ENCODE results near the gene DNAH9. TPM values are rescaled to one million over a fixed set of nuclear protein-coding genes. Genes with fewer than 3 reads are reported as not detected.

Gene DNAH9
- total RNA-seq, 2 donors from 2014 or later, result not detected

DNA sequence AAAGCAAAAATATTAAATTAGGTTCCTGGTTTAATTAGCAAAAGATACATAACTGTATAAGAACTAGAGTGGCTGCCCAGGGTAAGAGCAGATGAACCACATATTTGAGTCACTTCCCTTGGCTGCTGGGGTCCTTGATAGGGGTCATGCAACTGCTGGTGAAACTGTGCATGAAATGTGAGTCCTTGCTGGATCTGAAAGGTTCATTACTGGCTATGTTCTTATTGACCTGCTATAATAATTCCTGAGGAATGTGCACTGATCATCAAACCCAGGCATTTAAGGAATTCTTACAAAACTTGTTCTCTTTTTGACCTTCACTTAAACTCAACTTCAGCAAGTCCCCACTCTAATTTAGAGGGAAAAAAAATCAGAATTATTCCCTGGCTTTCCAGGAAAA lies 215.6 kb downstream of the DNAH9 start:
- no peak for DNase-seq (ENCODE audit: low spot score)
- Histone ChIP-seq H3K9me3 (no peaks in the 10 kb centered on the region), H3K4me1 (ENCODE audit: control insufficient read depth in 1 of 2, low read depth in 2 of 2) (no peaks in the 10 kb centered on the region), H3K27me3 (replicated peaks; ENCODE audit: insufficient read depth) (no peaks in the 10 kb centered on the region), H3K36me3 (no peaks in the 10 kb centered on the region), H3K27ac (no peak overlapping the region), H3K4me3 (no peak overlapping the region)
- ATAC-seq (ENCODE audit: insufficient number of reproducible peaks, low FRiP score, low read depth), result no peak
- TF ChIP-seq, protein P1, sequence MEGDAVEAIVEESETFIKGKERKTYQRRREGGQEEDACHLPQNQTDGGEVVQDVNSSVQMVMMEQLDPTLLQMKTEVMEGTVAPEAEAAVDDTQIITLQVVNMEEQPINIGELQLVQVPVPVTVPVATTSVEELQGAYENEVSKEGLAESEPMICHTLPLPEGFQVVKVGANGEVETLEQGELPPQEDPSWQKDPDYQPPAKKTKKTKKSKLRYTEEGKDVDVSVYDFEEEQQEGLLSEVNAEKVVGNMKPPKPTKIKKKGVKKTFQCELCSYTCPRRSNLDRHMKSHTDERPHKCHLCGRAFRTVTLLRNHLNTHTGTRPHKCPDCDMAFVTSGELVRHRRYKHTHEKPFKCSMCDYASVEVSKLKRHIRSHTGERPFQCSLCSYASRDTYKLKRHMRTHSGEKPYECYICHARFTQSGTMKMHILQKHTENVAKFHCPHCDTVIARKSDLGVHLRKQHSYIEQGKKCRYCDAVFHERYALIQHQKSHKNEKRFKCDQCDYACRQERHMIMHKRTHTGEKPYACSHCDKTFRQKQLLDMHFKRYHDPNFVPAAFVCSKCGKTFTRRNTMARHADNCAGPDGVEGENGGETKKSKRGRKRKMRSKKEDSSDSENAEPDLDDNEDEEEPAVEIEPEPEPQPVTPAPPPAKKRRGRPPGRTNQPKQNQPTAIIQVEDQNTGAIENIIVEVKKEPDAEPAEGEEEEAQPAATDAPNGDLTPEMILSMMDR (IDR thresholded peaks at IDR 0.05), result no peak

DNA sequence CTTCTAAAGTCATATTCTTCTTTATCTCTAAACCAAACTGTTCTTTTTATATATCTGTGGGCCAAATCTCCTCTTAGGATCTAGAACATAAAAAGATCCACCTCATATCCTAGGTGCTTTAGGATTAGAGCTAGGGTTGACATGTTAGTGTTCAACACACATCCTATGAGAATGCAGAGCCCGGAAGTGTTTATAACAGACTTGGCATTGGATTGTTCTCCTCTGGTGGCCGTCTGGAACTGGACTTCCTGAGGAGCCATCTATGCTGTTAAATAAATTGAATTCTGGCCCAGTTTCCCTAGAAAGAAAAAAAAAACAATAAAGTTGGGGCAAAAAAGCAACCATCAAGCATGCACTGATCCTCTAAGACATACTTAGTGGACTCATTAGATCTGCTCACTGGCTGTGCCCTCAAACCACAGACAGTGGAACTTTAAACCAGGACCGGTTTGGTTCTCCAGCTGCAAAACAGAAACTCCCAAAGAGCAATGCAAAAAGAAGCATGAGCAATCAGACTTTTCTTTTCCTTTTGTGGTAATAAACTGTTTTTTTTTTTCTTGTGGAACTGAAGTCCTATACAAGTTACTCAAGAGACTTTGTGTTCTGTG lies 216.5 kb downstream of the DNAH9 start:
- no peaks in the 10 kb centered on the region for H3K27me3 ChIP-seq (replicated peaks; ENCODE audit: insufficient read depth)
- no peaks in the 10 kb centered on the region for H3K4me1 ChIP-seq (ENCODE audit: control insufficient read depth in 1 of 2, low read depth in 2 of 2)
- DNase-seq (ENCODE audit: low spot score) (no peak), ATAC-seq (ENCODE audit: insufficient number of reproducible peaks, low FRiP score, low read depth) (no peak)
- TF ChIP-seq, protein P1 (IDR thresholded peaks at IDR 0.05), result no peak
- H3K36me3 ChIP-seq, result no peaks in the 10 kb centered on the region
- no peak overlapping the region for H3K27ac ChIP-seq
- no peak overlapping the region for H3K4me3 ChIP-seq
- no peaks in the 10 kb centered on the region for H3K9me3 ChIP-seq

DNA sequence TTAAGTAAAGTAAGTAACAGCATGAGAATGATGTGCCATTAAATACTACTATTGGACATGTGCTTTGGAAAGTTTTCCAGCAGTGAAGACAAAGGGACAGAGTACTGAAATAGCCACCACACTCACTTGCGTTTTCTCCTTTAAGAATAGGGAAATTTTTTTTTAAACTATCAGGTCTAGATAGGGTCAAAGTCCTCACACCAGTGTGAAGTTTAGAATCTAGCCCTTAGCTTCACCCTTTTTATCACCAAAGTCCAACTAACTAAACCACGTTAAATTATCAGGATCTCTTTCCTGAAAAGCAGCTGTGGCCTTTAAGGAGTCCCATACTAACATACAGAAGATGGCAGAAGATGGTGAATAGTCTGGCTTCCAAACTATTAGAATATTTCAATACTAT lies 218.1 kb downstream of the DNAH9 start:
- DNase-seq (ENCODE audit: low spot score) (no peak), ATAC-seq (ENCODE audit: insufficient number of reproducible peaks, low FRiP score, low read depth) (no peak)
- H3K27ac ChIP-seq, result no peak overlapping the region
- TF ChIP-seq, protein P1 (IDR thresholded peaks at IDR 0.05), result no peak
- H3K36me3 ChIP-seq, result no peaks in the 10 kb centered on the region
- no peak overlapping the region for H3K4me3 ChIP-seq
- H3K27me3 ChIP-seq (replicated peaks; ENCODE audit: insufficient read depth), result no peaks in the 10 kb centered on the region
- H3K9me3 ChIP-seq, result no peaks in the 10 kb centered on the region
- H3K4me1 ChIP-seq (ENCODE audit: control insufficient read depth in 1 of 2, low read depth in 2 of 2), result no peaks in the 10 kb centered on the region

DNA sequence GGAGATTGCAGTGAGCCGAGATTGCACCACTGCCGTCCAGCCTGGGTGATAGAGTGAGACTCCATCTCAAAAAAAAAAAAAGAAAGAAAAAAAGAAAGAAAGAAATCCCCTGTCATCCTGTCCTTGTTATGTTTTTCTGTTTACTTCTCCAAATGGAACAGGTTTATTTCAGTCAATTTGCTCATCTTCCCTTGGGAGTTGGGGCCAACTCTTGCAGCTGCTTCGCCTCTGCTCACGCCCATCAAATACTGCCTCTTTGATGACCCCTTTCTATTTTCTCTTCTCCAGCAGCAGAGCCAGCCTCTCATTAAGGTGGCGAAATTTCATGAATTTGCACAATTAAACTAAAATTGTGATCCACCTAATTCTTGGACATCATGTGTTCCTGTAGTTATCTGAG lies 225.6 kb downstream of the DNAH9 start:
- TF ChIP-seq, protein P1 (IDR thresholded peaks at IDR 0.05), result no peak
- Histone ChIP-seq H3K4me1 (ENCODE audit: control insufficient read depth in 1 of 2, low read depth in 2 of 2) (no peaks in the 10 kb centered on the region), H3K36me3 (no peaks in the 10 kb centered on the region), H3K4me3 (no peak overlapping the region), H3K27ac (no peak overlapping the region), H3K9me3 (no peaks in the 10 kb centered on the region), H3K27me3 (replicated peaks; ENCODE audit: insufficient read depth) (no peaks in the 10 kb centered on the region)
- DNase-seq (ENCODE audit: low spot score), result no peak
- no peak for ATAC-seq (ENCODE audit: insufficient number of reproducible peaks, low FRiP score, low read depth)

DNA sequence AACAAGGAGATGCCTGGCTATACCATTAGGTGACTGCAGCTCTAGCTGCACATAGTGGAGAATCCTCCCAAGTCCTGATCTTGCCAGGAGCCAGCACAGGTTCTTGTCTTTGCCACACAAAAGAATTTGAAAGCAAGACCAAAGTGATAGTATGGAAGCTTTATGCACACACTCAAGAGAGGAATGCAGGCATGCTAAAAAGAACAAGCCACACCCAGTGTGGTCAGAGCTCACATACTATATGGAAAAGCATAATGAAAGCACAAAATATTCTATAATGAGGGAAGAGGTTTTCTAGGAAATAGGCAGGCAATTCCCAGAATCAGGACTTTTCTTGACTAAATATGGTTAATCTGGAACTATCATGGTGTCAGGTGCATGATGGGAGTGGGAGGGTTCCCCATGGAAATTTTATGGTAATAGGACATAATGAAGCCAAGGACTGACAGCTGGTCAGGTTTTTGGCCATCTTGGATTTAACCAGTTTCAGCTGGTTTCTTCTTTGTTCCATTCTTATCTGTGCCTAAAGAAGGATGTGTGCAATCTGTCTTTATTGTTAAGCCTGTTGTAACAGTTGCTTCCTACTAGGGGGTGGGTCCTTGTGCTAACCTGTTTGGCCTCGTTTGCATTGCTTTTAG lies 227.4 kb downstream of the DNAH9 start:
- Histone ChIP-seq H3K27me3 (replicated peaks; ENCODE audit: insufficient read depth) (no peaks in the 10 kb centered on the region), H3K27ac (no peak overlapping the region), H3K36me3 (no peaks in the 10 kb centered on the region), H3K4me1 (ENCODE audit: control insufficient read depth in 1 of 2, low read depth in 2 of 2) (no peaks in the 10 kb centered on the region), H3K9me3 (no peaks in the 10 kb centered on the region), H3K4me3 (no peak overlapping the region)
- TF ChIP-seq, protein P1 (IDR thresholded peaks at IDR 0.05), result no peak
- ATAC-seq (ENCODE audit: insufficient number of reproducible peaks, low FRiP score, low read depth), result no peak
- DNase-seq (ENCODE audit: low spot score), result no peak
